ENCODE data around the gene AMPH.
A peak's percentile ranks its signal among the peaks of the same experiment; 100 is the strongest.
"Not testable (repeated sequence)": the region's sequence is repeated elsewhere in the genome, so short reads cannot be mapped to it uniquely, and the experiment has no call there.

AMPH gene

DNA sequence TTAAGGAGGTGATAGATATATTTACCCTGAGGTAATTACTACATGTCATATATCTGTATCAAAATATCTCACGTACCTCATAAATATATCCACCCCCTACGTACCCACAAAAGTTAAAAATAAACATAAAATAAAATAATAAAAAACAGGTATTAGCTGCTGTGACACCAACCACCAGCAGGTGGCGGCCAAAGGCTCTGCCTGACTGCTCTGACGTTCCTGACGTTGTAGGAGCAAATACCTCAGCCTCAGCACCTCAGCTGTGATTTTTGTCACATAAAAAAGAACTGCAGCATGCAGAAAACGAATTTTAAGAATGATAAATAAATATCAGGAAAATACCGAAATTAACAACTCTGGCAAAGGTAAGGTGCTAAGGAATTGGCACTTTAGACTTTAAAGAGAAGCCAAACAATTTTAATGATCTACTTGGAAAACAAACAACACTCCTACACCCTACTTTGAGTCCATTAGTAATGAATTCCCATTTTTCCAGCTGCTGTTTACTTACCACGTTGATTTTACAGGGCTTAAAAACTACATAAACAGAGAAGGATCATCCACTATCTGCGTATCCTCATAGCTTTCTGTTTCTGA lies 232.3 kb downstream of the AMPH start:
- Histone ChIP-seq H3K14ac (ENCODE audit: low read length) (no peak overlapping the region), H3K4me2 (ENCODE audit: insufficient read depth, low read length, poor library complexity, severe bottlenecking) (no peak overlapping the region), H3K36me3 (replicated peaks in 1 of 2; ENCODE audit: control insufficient read depth in 2 of 2, insufficient read depth in 2 of 2, low read length in 2 of 2) (no peaks in the 10 kb centered on the region), H2AK5ac (ENCODE audit: low read depth, low read length) (no peak overlapping the region), H2AFZ (ENCODE audit: low read length) (no peak overlapping the region), H2BK5ac (ENCODE audit: low read length) (no peak overlapping the region), H3K4me3 (ENCODE audit: low read length in 2 of 2) (no peak overlapping the region), H3K9ac (ENCODE audit: low read depth, low read length, poor library complexity) (no peak overlapping the region), H3K27ac (replicated peaks; ENCODE audit: low read length) (no peak overlapping the region), H3K27me3 (ENCODE audit: control insufficient read depth in 3 of 3, insufficient read depth in 3 of 3, low read depth in 1 of 3, low read length in 3 of 3) (no peaks in the 10 kb centered on the region), H2BK120ac (ENCODE audit: low read depth, low read length) (no peak overlapping the region), H3K9me3 (replicated peaks in 1 of 2; ENCODE audit: control insufficient read depth in 2 of 2, insufficient read depth in 1 of 2, low read depth in 1 of 2, low read length in 2 of 2) (no peaks in the 10 kb centered on the region), H3K79me1 (ENCODE audit: low read depth, low read length) (no peaks in the 10 kb centered on the region), H2BK12ac (ENCODE audit: low read length) (no peak overlapping the region), H4K8ac (ENCODE audit: low read depth, low read length) (no peak overlapping the region), H4K91ac (ENCODE audit: low read depth, low read length, poor library complexity) (no peak overlapping the region), H3K4me1 (ENCODE audit: control insufficient read depth in 2 of 2, insufficient read depth in 1 of 2, low read depth in 1 of 2, low read length in 2 of 2) (no peaks in the 10 kb centered on the region), H3K18ac (ENCODE audit: low read length) (no peak overlapping the region), H2BK15ac (ENCODE audit: low read length) (no peak overlapping the region), H3K23ac (ENCODE audit: low read depth, low read length, poor library complexity) (no peak overlapping the region), H3K4ac (ENCODE audit: low read length) (no peak overlapping the region)
- no CpG with 5 or more reads among the region's 9 CpGs for WGBS, 2 donors (ENCODE audit: extremely low coverage in 2 of 2, insufficient read length in 2 of 2, insufficient replicate concordance in 1 of 2)
- peak; percentile 31 for DNase-seq (ENCODE audit: low spot score)

DNA sequence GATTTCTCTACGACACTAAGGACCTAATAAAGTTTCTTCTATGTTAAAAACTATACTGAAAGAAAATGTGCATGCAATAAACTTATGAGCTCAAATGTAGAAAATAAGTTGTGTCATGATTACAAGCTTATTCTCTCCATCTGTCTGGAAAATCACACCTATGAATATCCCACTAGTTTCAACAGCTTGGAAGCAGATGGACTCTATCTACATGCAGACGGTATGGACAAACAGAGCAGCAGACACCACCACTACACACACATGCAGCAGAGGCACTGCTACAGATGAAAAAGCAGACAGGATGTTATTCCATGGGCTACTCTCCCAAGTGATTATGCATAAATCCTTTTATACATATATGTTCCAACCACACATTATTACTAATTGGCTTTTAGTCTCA lies 234.3 kb downstream of the AMPH start:
- DNase-seq (ENCODE audit: low spot score) = no peak
- no peak overlapping the region for H4K91ac ChIP-seq (ENCODE audit: low read depth, low read length, poor library complexity)
- no peak overlapping the region for H3K18ac ChIP-seq (ENCODE audit: low read length)
- no peaks in the 10 kb centered on the region for H3K4me1 ChIP-seq (ENCODE audit: control insufficient read depth in 2 of 2, insufficient read depth in 1 of 2, low read depth in 1 of 2, low read length in 2 of 2)
- H3K4me2 ChIP-seq (ENCODE audit: insufficient read depth, low read length, poor library complexity, severe bottlenecking) = no peak overlapping the region
- no peak overlapping the region for H3K4ac ChIP-seq (ENCODE audit: low read length)
- no CpG with 5 or more reads among the region's 2 CpGs for WGBS, 2 donors (ENCODE audit: extremely low coverage in 2 of 2, insufficient read length in 2 of 2, insufficient replicate concordance in 1 of 2)
- no peaks in the 10 kb centered on the region for H3K36me3 ChIP-seq (replicated peaks in 1 of 2; ENCODE audit: control insufficient read depth in 2 of 2, insufficient read depth in 2 of 2, low read length in 2 of 2)
- H3K23ac ChIP-seq (ENCODE audit: low read depth, low read length, poor library complexity) = no peak overlapping the region
- H2BK5ac ChIP-seq (ENCODE audit: low read length) = no peak overlapping the region
- H3K79me1 ChIP-seq (ENCODE audit: low read depth, low read length) = no peaks in the 10 kb centered on the region
- no peak overlapping the region for H2BK15ac ChIP-seq (ENCODE audit: low read length)
- H4K8ac ChIP-seq (ENCODE audit: low read depth, low read length) = no peak overlapping the region
- no peaks in the 10 kb centered on the region for H3K27me3 ChIP-seq (ENCODE audit: control insufficient read depth in 3 of 3, insufficient read depth in 3 of 3, low read depth in 1 of 3, low read length in 3 of 3)
- H3K14ac ChIP-seq (ENCODE audit: low read length) = no peak overlapping the region
- no peak overlapping the region for H2AK5ac ChIP-seq (ENCODE audit: low read depth, low read length)
- no peak overlapping the region for H2AFZ ChIP-seq (ENCODE audit: low read length)
- no peak overlapping the region for H2BK120ac ChIP-seq (ENCODE audit: low read depth, low read length)
- no peaks in the 10 kb centered on the region for H3K9me3 ChIP-seq (replicated peaks in 1 of 2; ENCODE audit: control insufficient read depth in 2 of 2, insufficient read depth in 1 of 2, low read depth in 1 of 2, low read length in 2 of 2)
- H3K27ac ChIP-seq (replicated peaks; ENCODE audit: low read length) = no peak overlapping the region
- no peak overlapping the region for H3K4me3 ChIP-seq (ENCODE audit: low read length in 2 of 2)
- H2BK12ac ChIP-seq (ENCODE audit: low read length) = no peak overlapping the region
- no peak overlapping the region for H3K9ac ChIP-seq (ENCODE audit: low read depth, low read length, poor library complexity)

DNA sequence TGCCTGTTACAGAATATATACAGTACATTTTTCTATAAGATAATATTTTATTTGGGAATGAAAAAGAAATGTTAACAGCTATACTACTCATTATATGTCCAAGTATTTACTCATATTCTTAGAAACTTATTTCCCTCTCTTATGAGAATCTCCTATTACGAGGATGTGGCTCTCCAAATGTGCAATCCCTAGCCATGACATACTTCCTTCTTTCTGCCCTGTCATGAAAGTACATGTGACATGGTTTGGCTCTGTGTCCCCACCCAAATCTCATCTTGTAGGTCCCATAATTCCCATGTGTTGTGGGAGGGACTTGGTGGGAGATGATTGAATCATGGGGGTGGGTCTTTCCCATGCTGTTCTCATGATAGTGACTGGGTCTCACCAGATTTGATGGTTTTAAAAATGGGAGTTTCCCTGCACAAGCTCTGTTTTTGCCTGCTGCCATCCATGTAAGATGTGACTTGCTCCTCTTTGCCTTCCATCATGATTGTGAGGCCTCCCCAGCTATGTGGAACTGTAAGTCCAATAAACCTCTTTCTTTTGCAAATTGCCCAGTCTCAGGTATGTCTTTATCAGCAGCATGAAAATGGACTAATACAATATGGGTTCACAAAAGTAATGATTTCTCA lies 235.1 kb downstream of the AMPH start:
- not testable (repeated sequence) for H3K9me3 ChIP-seq (replicated peaks in 1 of 2; ENCODE audit: control insufficient read depth in 2 of 2, insufficient read depth in 1 of 2, low read depth in 1 of 2, low read length in 2 of 2); DNase-seq (ENCODE audit: low spot score); H3K4me3 ChIP-seq (ENCODE audit: low read length in 2 of 2); H3K27me3 ChIP-seq (ENCODE audit: control insufficient read depth in 3 of 3, insufficient read depth in 3 of 3, low read depth in 1 of 3, low read length in 3 of 3); H2AFZ ChIP-seq (ENCODE audit: low read length); H3K4me1 ChIP-seq (ENCODE audit: control insufficient read depth in 2 of 2, insufficient read depth in 1 of 2, low read depth in 1 of 2, low read length in 2 of 2); H3K4me2 ChIP-seq (ENCODE audit: insufficient read depth, low read length, poor library complexity, severe bottlenecking); H4K91ac ChIP-seq (ENCODE audit: low read depth, low read length, poor library complexity); H3K4ac ChIP-seq (ENCODE audit: low read length); H3K36me3 ChIP-seq (replicated peaks in 1 of 2; ENCODE audit: control insufficient read depth in 2 of 2, insufficient read depth in 2 of 2, low read length in 2 of 2); H3K18ac ChIP-seq (ENCODE audit: low read length); H4K8ac ChIP-seq (ENCODE audit: low read depth, low read length); H3K23ac ChIP-seq (ENCODE audit: low read depth, low read length, poor library complexity); H2AK5ac ChIP-seq (ENCODE audit: low read depth, low read length); H2BK12ac ChIP-seq (ENCODE audit: low read length); H2BK15ac ChIP-seq (ENCODE audit: low read length); H3K79me1 ChIP-seq (ENCODE audit: low read depth, low read length); H3K27ac ChIP-seq (replicated peaks; ENCODE audit: low read length); H2BK5ac ChIP-seq (ENCODE audit: low read length); H3K14ac ChIP-seq (ENCODE audit: low read length); H2BK120ac ChIP-seq (ENCODE audit: low read depth, low read length); H3K9ac ChIP-seq (ENCODE audit: low read depth, low read length, poor library complexity)
- WGBS, 2 donors (ENCODE audit: extremely low coverage in 2 of 2, insufficient read length in 2 of 2, insufficient replicate concordance in 1 of 2) = no CpG with 5 or more reads among the region's 1 CpG

DNA sequence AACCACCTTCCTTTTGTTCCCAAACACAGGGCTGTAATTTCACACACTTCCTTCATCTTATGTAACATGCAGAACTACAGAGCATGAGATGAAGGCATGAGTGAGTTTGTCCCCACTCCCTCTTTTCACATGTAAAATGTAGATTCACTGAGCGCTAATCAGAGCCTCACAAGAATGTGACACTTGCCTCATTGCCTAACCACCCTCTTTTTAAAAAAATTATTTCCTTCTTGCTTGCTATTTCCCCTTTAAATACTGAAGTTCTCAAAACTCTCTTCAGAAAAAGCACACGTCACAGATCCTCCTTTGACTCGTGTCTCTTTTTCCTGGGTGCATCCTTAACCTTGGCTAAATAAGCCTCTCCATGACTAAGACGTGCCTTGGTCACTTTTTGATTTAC lies 236.5 kb downstream of the AMPH start:
- no peak overlapping the region for H3K14ac ChIP-seq (ENCODE audit: low read length)
- DNase-seq (ENCODE audit: low spot score) = no peak
- no peak overlapping the region for H4K8ac ChIP-seq (ENCODE audit: low read depth, low read length)
- H3K18ac ChIP-seq (ENCODE audit: low read length) = no peak overlapping the region
- H3K9ac ChIP-seq (ENCODE audit: low read depth, low read length, poor library complexity) = no peak overlapping the region
- H3K4me3 ChIP-seq (ENCODE audit: low read length in 2 of 2) = no peak overlapping the region
- H3K79me1 ChIP-seq (ENCODE audit: low read depth, low read length) = no peaks in the 10 kb centered on the region
- H3K9me3 ChIP-seq (replicated peaks in 1 of 2; ENCODE audit: control insufficient read depth in 2 of 2, insufficient read depth in 1 of 2, low read depth in 1 of 2, low read length in 2 of 2) = no peaks in the 10 kb centered on the region
- no peak overlapping the region for H2AK5ac ChIP-seq (ENCODE audit: low read depth, low read length)
- H3K36me3 ChIP-seq (replicated peaks in 1 of 2; ENCODE audit: control insufficient read depth in 2 of 2, insufficient read depth in 2 of 2, low read length in 2 of 2) = no peaks in the 10 kb centered on the region
- no peak overlapping the region for H3K27ac ChIP-seq (replicated peaks; ENCODE audit: low read length)
- H3K23ac ChIP-seq (ENCODE audit: low read depth, low read length, poor library complexity) = no peak overlapping the region
- no peak overlapping the region for H3K4ac ChIP-seq (ENCODE audit: low read length)
- H3K4me2 ChIP-seq (ENCODE audit: insufficient read depth, low read length, poor library complexity, severe bottlenecking) = no peak overlapping the region
- H2BK12ac ChIP-seq (ENCODE audit: low read length) = no peak overlapping the region
- no peak overlapping the region for H2BK120ac ChIP-seq (ENCODE audit: low read depth, low read length)
- H2BK15ac ChIP-seq (ENCODE audit: low read length) = no peak overlapping the region
- no peak overlapping the region for H4K91ac ChIP-seq (ENCODE audit: low read depth, low read length, poor library complexity)
- H2AFZ ChIP-seq (ENCODE audit: low read length) = no peak overlapping the region
- H2BK5ac ChIP-seq (ENCODE audit: low read length) = no peak overlapping the region
- no CpG with 5 or more reads among the region's 4 CpGs for WGBS, 2 donors (ENCODE audit: extremely low coverage in 2 of 2, insufficient read length in 2 of 2, insufficient replicate concordance in 1 of 2)
- H3K4me1 ChIP-seq (ENCODE audit: control insufficient read depth in 2 of 2, insufficient read depth in 1 of 2, low read depth in 1 of 2, low read length in 2 of 2) = no peaks in the 10 kb centered on the region
- H3K27me3 ChIP-seq (ENCODE audit: control insufficient read depth in 3 of 3, insufficient read depth in 3 of 3, low read depth in 1 of 3, low read length in 3 of 3) = no peaks in the 10 kb centered on the region
